Measurements from ENCODE around the gene ADNP. TPM values are rescaled to one million over a fixed set of nuclear protein-coding genes. Genes with fewer than 3 reads are reported as not detected.
A peak's percentile ranks its signal among the peaks of the same experiment; 100 is the strongest.

Gene ADNP
- polyA plus RNA-seq, 2 of the 4 experiments (the other 2 are of a cell fraction): 36.7 to 37.2 TPM

DNA sequence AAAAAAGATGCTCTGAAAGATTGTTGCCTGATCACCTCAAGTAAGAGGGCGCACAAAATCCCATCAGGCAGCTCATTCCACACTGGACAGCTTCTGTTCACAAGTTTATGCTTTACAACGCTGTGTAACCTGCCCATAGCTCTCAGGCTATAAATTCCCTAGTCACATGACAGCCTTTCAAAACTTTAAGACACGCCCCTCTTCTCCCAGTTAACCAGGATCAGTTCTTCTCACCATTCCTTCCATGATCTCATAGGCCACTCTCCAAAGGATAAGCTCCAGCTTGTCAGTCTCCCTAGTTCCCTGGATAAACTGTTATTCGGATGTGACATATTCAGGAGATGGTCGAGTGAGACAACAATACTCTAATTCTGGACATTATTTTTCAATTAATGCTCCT lies 15.0 kb downstream of the ADNP start:
- WGBS (ENCODE audit: missing lambda C conversion rate): 59% methylated on average over 5 of the region's 5 CpGs
- CTCF ChIA-PET: interaction anchor here (0.6 to 18.7 kb wide), 5 partner anchors 13 to 729 kb away, joined by 3 to 167 read pairs (median 3); partner anchors contain the start of genes ADNP and BCAS4
- POLR2A ChIA-PET: interaction anchor here (1.0 to 1.5 kb wide), 3 partner anchors 11 to 42 kb away, joined by 3 to 6 read pairs (median 3); partner anchors contain the start of genes ADNP, DPM1 and MOCS3
- DNase-seq (ENCODE audit: low read depth in 1 of 2, low spot score in 1 of 2) (peak in 1 of 2 experiments; percentile 26), FAIRE-seq (no peak), ATAC-seq (peak; percentile 45 to 61; a peak in 3 of 6 replicates)
- TF ChIP-seq HOXA7 (CRISPR knock-in tag; IDR thresholded peaks at IDR 0.05): no peak
- TF ChIP-seq, protein P1, sequence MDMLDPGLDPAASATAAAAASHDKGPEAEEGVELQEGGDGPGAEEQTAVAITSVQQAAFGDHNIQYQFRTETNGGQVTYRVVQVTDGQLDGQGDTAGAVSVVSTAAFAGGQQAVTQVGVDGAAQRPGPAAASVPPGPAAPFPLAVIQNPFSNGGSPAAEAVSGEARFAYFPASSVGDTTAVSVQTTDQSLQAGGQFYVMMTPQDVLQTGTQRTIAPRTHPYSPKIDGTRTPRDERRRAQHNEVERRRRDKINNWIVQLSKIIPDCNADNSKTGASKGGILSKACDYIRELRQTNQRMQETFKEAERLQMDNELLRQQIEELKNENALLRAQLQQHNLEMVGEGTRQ (IDR thresholded peaks at IDR 0.05): 0 out of 2 replicates have a peak, but pooled peaks have one; percentile 46
- no peak overlapping the region for H3K4me2 ChIP-seq
- H3K4me1 ChIP-seq: peaks cover 53% of the 10 kb centered on the region
- no peak overlapping the region for H3K27ac ChIP-seq
- H3K4me3 ChIP-seq: no peak overlapping the region
- H3K9me3 ChIP-seq: no peaks in the 10 kb centered on the region

DNA sequence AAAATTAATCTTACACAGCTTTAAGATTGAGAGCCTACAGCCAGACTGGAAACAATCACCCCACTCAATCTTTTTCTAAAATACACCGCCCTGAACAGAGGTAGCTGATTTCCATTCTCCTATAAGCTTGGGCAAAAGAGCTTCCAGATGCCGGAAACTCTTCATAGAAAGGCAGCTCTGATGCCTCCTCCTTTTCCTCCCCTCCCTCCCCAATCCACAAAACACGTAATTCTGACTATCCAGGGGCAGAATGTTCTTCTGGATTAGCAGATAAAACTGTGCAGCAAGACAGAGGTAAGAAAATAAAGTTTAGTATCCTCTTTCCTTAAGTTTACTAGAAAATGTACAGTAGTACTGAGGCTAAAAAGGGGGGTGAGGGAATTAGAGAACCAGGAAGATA lies 15.8 kb downstream of the ADNP start:
- no peak overlapping the region for H3K27ac ChIP-seq
- no peak for FAIRE-seq
- no peak for DNase-seq (ENCODE audit: low read depth in 1 of 2, low spot score in 1 of 2)
- no peaks in the 10 kb centered on the region for H3K9me3 ChIP-seq
- POLR2A ChIA-PET: interaction anchor here (0.9 to 1.5 kb wide), 3 partner anchors 16 to 121 kb away, joined by 3 to 6 read pairs (median 4); partner anchors contain the start of genes ADNP, BCAS4, DPM1 and MOCS3
- no peak overlapping the region for H3K4me2 ChIP-seq
- TF ChIP-seq, protein P2, sequence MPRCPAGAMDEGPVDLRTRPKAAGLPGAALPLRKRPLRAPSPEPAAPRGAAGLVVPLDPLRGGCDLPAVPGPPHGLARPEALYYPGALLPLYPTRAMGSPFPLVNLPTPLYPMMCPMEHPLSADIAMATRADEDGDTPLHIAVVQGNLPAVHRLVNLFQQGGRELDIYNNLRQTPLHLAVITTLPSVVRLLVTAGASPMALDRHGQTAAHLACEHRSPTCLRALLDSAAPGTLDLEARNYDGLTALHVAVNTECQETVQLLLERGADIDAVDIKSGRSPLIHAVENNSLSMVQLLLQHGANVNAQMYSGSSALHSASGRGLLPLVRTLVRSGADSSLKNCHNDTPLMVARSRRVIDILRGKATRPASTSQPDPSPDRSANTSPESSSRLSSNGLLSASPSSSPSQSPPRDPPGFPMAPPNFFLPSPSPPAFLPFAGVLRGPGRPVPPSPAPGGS (IDR thresholded peaks at IDR 0.05): no peak
- no peak for TF ChIP-seq JUN (IDR thresholded peaks at IDR 0.05)
- ATAC-seq: no peak
- peaks cover 45% of the 10 kb centered on the region for H3K4me1 ChIP-seq
- CTCF ChIA-PET: interaction anchor here (0.6 to 18.7 kb wide), 4 partner anchors 8 to 728 kb away, joined by 3 to 167 read pairs (median 6); partner anchors contain the start of genes ADNP and BCAS4
- 92% methylated on average over 3 of the region's 3 CpGs for WGBS (ENCODE audit: missing lambda C conversion rate)
- H3K4me3 ChIP-seq: no peak overlapping the region

DNA sequence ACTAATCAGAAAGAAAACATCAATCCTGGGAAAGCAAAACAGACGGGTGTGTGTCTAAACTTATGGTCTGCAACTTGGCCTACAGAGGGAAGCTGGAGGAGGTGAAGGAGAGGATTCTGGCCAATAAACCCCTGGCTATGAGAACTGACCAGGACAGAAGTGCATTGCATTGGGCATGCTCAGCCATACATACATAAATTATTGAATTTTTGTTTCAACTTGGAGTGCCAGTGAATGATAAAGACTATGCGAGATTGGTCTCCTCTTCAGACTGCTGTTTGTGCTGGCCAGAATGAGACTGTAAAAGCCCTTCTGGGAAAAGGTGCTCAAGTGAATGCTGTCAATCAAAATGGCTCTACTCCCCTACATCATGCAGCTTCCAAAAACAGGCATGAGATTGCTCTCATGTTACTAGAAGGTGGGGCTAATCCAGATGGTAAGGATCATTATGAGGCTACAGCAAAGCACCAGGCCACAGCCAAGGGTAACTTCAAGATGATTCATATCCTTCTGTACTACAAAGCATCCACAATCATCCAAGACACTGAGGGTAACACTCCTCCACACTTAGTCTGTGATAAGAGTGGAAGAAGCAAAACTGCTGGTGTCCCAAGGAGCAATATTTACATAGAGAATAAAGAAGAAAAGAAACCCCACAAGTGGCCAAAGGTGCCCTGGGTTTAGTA lies 17.4 kb downstream of the ADNP start:
- 77% methylated on average over 2 of the region's 2 CpGs for WGBS (ENCODE audit: missing lambda C conversion rate)
- ChIA-PET CTCF (interaction anchor here (0.6 to 18.7 kb wide), 3 partner anchors 8 to 119 kb away, joined by 3 to 167 read pairs (median 6); partner anchors contain the start of genes ADNP and BCAS4), POLR2A (no interaction called here)
- FAIRE-seq (no peak), ATAC-seq (peak; percentile 50 to 73; a peak in 5 of 6 replicates), DNase-seq (ENCODE audit: low read depth in 1 of 2, low spot score in 1 of 2) (no peak)
- H3K9me3 ChIP-seq: no peaks in the 10 kb centered on the region
- TF ChIP-seq ESRRA (IDR thresholded peaks at IDR 0.05; ENCODE audit: borderline replicate concordance, low read length) (no peak), JUNB (IDR thresholded peaks at IDR 0.05) (no peak), NFE2L2 (conservative IDR thresholded peaks at IDR 0.05; ENCODE audit: low read length) (no peak), HEYL (CRISPR knock-in tag; IDR thresholded peaks at IDR 0.05) (no peak), KDM5A (IDR thresholded peaks at IDR 0.05) (no peak), MAZ (IDR thresholded peaks at IDR 0.05; ENCODE audit: borderline replicate concordance, low read depth, low read length) (no peak), POLR2A (IDR thresholded peaks at IDR 0.05; ENCODE audit: low read length) (no peak)
- TF ChIP-seq, protein P3, sequence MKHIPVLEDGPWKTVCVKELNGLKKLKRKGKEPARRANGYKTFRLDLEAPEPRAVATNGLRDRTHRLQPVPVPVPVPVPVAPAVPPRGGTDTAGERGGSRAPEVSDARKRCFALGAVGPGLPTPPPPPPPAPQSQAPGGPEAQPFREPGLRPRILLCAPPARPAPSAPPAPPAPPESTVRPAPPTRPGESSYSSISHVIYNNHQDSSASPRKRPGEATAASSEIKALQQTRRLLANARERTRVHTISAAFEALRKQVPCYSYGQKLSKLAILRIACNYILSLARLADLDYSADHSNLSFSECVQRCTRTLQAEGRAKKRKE (CRISPR knock-in tag; IDR thresholded peaks at IDR 0.05; ENCODE audit: low read depth): no peak
- TF ChIP-seq, protein P2 (IDR thresholded peaks at IDR 0.05): no peak
- TF ChIP-seq, protein P4, sequence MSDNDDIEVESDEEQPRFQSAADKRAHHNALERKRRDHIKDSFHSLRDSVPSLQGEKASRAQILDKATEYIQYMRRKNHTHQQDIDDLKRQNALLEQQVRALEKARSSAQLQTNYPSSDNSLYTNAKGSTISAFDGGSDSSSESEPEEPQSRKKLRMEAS (IDR thresholded peaks at IDR 0.05): no peak
- peaks cover 33% of the 10 kb centered on the region for H3K4me1 ChIP-seq
- no peak overlapping the region for H3K27ac ChIP-seq
- H3K4me3 ChIP-seq: no peak overlapping the region
- no peak overlapping the region; the same call in 2 of the 3 replicates for H3K4me2 ChIP-seq
